Measurements from ENCODE around the gene KIRREL1.

DNA sequence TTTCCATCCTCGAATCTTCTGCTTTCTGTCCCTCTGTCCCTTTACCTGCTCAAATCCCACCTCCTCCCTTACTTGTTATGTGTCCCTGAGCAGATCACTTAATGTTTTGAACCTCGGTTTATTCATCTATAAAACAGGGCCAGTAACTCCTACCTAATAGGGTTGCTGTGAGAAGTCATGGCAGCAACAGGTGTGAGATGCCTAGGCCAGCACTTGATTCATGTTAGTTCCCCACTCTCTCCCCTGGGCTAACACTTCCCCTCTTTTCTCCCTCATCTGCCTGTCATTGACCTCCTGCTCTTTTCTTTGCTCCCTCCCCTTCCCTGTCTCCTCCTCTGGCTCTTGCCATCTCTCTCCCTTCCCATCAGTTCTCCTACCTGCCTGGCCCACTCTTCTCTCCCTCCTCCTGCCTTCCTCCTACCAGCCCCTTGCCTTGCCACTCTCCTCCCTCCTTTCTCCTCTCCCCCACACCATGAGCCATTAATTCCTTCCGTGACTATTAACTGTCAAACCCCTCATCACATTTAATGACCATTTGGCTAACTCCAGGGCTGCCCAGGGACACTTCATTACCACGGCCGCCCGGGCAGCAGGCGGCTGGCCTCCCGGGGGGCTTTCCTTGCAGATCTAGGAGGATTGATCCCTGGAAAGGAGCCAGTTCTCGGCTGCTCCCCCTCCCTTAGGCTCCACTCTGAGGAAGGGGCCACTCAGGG is 96.6 kb downstream of the KIRREL1 start:
- TF ChIP-seq, protein P1, sequence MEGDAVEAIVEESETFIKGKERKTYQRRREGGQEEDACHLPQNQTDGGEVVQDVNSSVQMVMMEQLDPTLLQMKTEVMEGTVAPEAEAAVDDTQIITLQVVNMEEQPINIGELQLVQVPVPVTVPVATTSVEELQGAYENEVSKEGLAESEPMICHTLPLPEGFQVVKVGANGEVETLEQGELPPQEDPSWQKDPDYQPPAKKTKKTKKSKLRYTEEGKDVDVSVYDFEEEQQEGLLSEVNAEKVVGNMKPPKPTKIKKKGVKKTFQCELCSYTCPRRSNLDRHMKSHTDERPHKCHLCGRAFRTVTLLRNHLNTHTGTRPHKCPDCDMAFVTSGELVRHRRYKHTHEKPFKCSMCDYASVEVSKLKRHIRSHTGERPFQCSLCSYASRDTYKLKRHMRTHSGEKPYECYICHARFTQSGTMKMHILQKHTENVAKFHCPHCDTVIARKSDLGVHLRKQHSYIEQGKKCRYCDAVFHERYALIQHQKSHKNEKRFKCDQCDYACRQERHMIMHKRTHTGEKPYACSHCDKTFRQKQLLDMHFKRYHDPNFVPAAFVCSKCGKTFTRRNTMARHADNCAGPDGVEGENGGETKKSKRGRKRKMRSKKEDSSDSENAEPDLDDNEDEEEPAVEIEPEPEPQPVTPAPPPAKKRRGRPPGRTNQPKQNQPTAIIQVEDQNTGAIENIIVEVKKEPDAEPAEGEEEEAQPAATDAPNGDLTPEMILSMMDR (IDR thresholded peaks at IDR 0.05; ENCODE audit: poor library complexity, severe bottlenecking), result no peak
- no peak for TF ChIP-seq EZH2 (IDR thresholded peaks at IDR 0.05; ENCODE audit: borderline replicate concordance, insufficient read depth, low read length, poor library complexity, severe bottlenecking)
- no peak for TF ChIP-seq POLR2AphosphoS5 (IDR thresholded peaks at IDR 0.05)
- TF ChIP-seq RAD21 (conservative IDR thresholded peaks at IDR 0.05), result no peak
- no peak for TF ChIP-seq EP300 (conservative IDR thresholded peaks at IDR 0.05; ENCODE audit: poor library complexity, severe bottlenecking)
- TF ChIP-seq, protein P2, sequence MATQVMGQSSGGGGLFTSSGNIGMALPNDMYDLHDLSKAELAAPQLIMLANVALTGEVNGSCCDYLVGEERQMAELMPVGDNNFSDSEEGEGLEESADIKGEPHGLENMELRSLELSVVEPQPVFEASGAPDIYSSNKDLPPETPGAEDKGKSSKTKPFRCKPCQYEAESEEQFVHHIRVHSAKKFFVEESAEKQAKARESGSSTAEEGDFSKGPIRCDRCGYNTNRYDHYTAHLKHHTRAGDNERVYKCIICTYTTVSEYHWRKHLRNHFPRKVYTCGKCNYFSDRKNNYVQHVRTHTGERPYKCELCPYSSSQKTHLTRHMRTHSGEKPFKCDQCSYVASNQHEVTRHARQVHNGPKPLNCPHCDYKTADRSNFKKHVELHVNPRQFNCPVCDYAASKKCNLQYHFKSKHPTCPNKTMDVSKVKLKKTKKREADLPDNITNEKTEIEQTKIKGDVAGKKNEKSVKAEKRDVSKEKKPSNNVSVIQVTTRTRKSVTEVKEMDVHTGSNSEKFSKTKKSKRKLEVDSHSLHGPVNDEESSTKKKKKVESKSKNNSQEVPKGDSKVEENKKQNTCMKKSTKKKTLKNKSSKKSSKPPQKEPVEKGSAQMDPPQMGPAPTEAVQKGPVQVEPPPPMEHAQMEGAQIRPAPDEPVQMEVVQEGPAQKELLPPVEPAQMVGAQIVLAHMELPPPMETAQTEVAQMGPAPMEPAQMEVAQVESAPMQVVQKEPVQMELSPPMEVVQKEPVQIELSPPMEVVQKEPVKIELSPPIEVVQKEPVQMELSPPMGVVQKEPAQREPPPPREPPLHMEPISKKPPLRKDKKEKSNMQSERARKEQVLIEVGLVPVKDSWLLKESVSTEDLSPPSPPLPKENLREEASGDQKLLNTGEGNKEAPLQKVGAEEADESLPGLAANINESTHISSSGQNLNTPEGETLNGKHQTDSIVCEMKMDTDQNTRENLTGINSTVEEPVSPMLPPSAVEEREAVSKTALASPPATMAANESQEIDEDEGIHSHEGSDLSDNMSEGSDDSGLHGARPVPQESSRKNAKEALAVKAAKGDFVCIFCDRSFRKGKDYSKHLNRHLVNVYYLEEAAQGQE (IDR thresholded peaks at IDR 0.05; ENCODE audit: borderline replicate concordance), result no peak
- TF ChIP-seq TAF1 (IDR thresholded peaks at IDR 0.05; ENCODE audit: low read depth), result no peak
- no peak for TF ChIP-seq SMC3 (conservative IDR thresholded peaks at IDR 0.05; ENCODE audit: poor library complexity)

Measured in neural cell (in vitro differentiated cells).